Stimulated activated CD8-positive, alpha-beta memory T cell treated with anti-CD3 and anti-CD28 coated beads, Interleukin-4, amount 100 ng/mL, for 4 hours (primary cell): ENCODE measurements around the gene RERE.

Experiments
- DNase-seq, 2 donors: peaks; one replicate each; pipeline ENCODE4 v3.0.0-alpha.2; 2020; ENCODE audit warnings: low read depth in 2 of 2, low spot score in 1 of 2

RERE gene

DNA sequence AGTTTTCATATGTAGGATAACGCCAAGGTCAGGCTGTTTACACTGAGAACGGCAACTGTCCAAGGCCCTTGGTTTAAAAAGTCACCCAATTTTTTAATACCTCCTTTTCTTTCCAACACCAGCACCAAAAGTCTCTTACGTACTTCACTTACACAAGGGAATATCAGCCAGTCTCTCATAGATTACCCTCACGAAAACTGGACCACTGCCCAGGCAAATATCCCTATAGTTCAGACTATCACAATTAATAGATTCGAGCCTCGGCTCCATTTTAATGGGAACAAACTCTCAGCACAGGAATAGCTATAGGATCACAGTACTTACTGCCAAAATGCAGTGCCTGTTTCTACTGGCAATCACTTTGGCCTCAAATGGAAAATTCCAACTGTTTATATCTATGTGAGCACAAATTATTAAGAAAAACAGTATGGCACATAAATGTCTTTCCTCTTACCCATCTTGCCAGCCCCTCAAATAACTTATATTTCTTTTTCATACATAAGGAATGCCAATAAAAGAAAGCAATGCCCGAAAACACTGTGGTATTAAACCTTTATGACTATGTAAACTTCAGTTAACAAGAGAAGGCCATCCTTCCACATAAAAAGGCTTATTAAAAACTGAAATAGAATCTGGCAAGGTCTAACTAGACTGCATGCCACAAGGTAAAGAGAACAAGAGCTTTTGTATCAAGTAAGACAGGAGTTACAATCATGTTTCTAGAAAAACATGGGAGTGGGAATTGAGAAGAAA, 401.7 kb downstream of the RERE start:
- DNase-seq, result no peak

DNA sequence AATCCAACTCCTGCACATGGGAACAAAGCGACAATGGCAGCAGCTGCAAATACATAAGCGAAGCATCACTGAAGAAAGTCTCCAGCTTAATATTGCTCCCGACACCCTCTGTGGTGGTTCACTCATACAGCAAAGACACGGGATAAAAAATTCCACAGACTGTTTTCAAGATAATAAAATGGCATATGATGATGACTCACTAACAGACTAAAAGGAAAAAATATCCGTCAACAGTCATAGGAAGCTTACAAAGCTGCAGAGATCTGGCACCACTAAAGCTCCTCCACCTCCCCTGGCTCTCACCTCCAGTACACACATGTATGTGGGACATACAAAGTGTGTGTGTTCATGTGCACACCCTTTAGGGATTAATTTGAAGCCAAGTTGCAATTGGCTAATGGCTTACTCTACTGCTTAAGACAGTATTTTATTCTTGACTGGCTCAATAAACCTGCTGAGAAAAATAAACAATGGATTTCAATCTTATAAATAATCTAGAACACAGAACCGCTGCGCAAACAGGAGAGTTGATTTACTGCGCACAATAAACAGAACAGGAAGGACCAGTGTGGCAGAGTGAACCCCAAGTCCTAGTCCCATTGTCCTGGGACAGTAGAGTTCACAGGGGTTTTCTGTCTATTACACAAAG, 405.1 kb downstream of the RERE start:
- no peak for DNase-seq

DNA sequence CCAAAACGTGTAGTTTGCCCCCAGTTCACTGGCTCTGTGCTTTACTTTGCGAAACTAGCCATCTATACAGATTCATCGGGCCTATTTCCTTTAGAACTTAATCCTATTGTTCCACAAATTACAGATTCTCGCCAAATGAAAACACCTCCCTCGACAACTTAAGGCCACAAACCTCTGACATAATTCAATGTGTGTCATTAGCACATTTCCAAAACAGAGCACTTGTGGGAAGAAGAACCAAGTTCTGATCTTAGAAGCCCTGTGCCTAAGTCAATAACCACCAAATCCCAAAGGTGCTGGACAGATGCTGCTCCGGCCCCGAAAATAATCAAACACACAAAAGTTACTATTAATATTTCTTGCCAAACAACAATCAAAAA, 405.6 kb downstream of the RERE start:
- DNase-seq, result no peak

DNA sequence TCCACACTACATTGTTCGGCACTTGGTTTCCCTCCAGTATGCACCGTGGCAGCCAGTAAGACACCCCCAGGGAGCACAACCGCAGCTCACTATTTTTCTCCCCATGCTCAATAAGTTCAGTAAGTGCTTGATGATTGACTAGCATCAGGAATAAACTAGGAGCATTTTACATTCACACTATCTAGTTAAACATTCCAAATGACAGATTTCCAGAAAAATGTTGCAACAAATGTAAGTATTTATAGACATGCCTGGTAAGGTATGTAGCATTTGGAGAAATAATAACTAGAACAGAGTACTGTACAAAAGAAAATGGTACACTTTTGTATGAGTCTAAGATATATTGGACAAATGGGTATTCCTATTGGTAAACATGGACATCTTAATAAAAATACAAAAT, 406.6 kb downstream of the RERE start:
- DNase-seq, result no peak

DNA sequence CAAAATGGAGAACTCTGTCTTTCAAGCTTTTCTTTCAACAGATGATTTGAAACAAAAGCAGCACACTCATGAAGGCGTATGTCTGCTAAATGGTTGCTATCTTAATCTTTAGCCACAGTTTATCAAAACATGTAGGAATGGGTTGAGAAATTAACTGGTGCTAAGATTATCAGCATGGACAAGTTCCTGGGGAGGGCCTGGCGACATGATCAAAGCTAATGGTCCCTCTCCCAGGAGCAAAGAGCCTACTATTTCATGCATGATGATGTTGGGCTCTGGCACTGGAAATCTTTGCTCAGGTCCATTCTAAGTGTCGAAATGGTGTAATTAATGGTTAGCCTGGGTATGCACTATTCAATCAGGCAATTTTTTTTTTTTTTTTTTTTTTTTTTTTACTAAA, 407.8 kb downstream of the RERE start:
- DNase-seq, result no peak

DNA sequence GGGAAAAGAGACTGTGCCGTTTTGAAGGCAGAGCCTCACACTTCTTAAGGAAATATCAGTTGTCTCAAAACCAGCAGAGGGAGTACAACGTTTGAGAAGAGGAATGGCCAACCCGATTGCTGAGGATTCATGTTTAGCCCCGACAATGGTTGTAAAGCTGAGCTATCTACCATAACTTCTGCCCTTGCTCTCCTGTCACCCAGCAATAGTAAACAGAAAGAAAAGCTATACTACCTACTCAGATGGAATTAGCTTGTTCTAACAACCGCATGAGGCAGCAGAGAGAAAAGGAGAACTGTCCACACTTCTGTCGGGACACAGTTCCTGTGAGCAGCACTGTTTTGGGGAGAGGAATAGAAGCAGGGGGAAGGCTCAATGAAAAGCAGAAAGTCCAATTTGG, 408.3 kb downstream of the RERE start:
- DNase-seq, result no peak

DNA sequence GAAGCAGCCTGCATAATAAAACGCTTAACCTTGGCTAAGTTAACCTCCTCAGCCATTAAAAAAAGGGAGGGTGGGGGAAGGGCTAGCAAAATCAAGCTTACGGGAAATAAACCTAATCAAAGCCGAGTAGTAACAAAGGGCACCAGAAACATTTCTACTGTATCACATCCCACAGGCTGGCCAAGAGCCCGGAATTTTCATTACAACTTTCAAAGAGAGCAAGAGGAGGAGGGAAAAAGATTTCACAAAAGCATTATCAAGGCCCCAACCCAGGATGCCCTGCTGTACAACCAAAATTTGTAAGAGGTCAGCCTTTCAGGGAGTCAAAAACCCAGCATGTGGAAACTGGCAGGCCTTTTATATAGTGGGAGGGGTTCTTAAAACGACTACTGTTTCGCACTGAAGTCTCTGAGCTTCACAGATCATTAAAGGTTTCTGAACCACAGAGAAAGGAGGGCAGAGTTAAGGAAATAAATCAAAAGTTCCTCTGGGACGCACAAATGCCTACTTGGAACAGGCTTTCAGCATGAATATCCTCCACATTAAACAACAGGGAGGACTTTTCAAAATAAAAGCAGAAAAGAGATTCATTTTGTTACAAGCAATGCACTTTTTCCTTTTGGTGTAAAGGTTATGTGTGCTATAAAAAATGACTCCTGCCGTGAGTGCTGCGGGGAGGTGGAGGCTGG, 409.1 kb downstream of the RERE start:
- no peak for DNase-seq

DNA sequence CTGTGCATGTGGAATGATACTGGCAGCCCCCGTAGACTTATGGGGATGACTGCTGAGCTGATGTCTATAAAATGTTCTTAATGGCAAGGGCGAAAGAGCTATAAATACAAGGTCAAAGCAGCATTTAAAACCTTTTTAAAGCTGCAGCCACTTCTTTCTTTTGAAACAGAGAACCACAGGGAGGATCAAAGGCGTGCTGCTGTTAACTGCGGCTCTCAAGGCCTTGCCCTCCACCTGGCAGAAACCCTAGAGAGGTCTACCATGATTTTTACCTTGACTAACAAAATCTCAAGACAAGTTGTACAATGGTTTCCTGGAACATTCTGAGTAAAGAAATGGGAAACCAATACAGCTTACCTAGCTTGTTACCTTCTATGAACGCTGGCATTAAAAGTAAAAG, 409.8 kb downstream of the RERE start:
- DNase-seq, result no peak

DNA sequence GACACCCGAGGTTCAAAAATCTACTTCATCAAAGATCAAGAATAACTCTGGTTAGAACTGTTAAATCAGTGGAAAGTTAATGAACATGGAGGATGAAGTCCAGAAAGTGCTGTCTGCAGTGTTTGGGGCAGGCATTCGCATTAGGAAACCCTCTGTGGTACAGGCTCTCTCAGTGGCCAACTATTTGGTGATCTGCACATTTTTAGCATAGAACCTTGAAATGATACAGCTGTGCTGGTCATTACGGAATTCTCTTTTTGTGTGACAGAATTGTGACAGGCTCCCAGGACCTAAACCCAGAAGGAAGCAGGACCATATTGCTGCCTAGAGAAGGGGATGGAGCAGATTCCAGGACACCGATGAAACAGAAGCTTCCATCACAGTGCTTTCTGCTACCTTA, 410.5 kb downstream of the RERE start:
- DNase-seq, result no peak

DNA sequence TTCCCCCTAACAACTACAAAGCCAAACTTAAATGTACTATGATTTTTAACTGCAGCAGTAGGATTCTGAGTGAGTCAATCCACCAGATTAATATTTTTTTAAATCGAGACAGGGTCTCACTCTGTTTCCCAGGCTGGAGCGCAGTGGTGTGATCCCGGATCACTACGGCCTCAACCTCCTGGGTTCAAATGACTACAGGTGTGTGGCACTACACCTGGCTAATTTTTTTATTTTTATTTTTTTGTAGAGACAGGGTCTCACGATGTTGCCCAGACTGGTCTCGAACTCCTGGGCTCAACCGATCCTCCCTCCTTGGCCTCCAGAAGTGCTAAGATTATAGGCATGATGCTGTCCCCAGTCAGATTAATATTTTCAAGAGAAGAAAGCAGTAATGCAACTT, 411.4 kb downstream of the RERE start:
- DNase-seq, result no peak

DNA sequence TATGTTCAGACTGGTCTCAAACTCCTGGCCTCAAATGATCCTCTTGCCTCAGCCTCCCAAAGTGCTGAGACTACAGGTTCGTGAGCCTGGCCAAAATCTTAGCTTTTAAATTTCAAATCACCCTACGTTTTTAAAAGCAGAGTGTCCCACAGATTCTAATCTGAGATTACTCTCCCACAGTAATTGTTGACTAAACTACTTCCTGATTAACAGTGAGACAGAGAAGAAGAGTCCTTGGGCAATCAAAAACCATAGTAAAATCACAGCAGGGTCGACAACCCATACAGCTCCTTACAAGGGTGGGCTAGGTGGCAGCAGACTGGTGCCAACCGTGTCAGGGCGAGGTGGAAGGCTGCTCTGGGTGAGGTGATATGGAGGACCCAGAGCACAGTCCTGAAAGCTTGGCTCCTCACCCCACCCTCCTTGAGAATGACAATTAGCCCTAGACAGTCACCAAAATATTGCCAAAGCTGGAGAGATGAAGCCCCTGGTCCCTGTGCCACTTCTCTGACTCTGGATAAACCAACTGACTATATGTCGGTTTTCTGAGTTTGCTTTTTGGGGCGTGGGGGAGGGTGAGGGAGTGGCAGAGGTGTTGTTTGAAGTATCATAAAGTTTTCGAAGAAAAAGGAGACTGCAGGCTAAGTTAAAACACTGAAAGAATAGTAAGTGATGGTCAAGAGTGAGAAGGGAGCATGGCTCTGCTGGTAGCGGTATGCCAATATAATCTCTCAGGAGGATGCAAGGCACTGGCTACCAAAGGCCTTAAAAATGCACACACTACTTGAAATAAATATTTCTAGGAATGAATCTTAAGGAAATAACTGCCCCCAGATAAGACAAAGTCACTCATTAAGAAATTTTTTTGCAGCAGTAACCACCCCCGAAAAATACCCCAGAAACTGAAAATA, 412.7 kb downstream of the RERE start:
- DNase-seq, result no peak

DNA sequence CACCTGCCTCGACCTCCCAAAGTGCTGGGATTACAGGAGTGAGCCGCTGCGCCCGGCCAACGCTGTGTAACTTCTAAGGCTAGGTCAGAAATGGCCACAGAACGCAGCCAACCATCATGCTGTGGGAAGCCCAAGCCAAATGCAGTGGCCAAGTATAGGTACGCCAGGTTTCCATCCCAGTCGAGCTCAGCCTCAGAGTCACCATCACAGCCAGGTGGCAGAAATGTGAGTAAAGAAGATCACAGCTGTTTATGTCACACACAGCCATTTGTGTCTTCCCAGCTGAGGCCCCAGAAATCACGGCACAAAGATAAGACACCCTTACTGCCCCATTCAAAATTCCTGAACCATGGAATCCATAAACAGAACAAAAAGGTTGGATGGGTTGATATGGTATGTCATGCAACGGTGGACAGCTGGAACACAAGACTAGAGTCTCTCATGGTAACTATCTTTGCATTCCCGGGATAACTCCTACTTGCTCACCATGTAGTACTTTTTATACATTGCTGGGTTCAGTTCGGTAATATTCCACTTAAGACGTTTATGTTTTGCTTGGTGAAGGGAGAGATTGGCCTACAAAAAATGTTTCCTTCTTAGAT, 415.2 kb downstream of the RERE start:
- no peak for DNase-seq

DNA sequence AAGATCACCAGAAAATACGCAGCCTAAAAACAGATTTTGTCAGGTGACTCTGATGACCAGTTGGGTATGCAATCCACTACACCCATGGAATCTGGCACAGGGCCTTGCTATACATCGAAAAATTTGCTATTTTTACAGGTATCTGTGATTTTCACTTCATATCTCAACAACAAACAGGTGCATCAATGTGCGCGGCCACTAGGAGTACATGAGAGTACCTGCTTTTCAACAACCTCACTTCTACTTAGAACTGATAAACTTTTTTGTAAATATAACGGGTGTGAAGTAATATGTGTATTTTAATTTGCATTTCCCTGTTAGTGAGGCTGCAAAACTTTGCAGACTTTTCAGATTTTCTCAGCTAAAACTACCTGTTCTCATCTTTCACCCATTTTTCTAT, 418.8 kb downstream of the RERE start:
- DNase-seq, result no peak

DNA sequence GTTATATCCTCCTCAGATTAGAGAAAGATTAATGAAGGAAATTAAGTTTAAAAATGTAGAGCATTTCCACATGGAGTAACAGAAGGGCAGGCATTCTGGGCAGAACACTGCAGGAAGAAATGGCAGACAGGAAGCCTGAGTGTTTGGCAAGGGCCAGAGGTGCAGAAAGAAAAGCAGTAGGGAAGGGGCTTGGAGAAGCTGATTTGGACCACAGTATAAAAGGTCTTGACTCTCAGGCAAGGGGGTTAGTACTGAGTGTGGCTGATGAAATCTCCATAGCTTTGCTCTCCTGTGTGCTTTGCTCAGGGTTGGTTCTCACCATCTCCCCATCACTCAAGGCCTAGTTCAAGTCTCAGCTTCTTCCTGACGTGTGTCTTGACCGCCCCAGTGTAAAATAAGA, 419.4 kb downstream of the RERE start:
- DNase-seq, result no peak

DNA sequence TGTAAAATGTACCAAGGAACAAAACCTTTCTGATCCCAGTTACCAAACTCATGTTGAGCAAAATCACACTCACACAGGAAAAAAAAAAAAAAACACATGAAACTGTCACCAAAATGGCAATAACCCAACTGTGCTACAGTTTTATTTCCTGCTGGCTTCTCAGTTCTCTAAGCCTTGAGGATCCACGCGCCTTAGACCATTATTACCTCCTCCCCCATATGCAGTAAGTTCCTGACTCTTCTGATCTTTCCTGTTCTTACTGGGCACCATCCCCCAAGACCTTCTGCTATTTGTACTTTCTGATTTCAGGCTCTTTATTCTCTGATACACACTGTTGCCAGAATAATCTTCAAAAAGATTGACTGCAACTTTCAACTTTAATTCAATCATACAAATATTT, 419.9 kb downstream of the RERE start:
- DNase-seq, result no peak

DNA sequence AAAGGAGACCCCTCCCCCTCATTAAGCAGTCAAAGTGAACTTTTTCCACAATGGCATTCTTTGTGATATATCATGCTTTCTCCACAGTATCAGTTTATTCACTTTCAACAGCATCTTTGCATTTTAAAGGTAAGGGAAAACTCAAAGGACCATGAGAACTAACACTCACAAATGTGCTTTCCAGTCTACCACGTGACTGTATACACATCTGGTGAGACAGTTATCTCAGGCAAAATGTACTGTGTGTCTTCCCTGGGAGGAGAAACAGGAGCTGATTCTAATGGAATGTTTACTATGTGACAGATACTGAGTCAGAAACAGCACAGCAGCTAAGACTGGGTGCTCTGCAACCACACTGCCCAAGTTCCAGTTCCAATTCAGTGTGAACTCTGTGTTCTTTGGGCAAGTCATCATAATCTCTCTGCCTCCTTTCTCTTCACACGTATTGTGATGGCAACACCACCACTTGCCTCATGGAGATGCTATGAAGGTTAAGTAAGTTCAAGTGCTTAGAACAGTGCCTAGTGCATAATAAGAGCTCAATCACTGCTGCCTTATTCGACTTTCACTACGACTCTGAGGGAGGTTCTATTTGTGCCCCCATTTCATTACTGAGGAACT, 420.5 kb downstream of the RERE start:
- no peak for DNase-seq

DNA sequence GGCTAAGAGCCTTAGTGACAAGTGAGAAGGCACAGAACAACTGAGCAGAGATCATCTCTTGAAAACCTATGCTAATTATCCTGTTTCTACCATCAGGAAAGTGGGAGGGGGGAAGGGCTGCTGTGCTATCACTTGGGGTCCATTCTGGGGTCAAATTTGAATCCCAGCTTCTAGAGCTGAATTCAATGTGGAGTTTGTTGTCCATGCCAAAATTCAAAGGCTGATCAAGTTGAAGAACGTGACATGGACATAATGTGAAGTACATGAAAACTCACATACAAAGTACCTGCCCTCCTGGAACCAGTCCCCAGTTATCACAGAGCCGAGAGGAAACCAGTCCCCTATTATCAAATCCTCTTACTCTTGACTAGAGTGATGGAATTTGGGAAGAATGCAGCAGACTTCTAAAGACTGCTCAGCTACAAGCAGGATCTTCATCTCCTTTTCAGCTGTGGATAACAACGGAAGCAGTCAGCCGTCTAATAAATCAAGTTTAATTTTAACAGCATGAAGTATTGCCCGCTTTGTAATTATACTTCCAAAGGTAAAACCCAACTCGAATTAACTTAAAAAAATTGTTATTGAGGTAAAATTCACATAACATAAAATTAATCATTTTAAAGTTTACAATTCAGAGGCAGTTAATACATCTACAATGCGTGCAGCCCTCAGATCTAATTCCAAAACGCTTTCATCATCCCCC, 421.2 kb downstream of the RERE start:
- no peak for DNase-seq

DNA sequence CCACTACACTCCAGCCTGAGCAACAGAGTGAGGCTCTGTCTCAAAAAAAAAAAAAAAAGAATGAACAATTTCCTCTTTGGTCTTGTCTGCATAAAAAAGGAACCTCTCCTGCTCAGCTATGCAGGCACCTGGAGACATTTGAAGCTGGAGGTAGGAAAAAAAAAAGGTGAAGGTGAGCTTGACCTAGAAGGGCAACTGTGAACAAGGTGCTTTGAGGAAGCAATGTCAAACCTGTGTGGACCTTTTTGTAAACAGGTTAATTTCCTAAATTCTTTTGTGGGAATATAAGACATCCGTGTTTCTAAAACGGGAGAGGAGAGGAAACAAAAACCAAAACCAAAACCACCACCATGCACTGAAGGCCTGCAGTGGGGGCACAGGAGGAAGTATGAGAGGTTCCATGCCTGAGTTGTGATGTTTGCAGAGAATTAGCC, 422.0 kb downstream of the RERE start:
- no peak for DNase-seq

DNA sequence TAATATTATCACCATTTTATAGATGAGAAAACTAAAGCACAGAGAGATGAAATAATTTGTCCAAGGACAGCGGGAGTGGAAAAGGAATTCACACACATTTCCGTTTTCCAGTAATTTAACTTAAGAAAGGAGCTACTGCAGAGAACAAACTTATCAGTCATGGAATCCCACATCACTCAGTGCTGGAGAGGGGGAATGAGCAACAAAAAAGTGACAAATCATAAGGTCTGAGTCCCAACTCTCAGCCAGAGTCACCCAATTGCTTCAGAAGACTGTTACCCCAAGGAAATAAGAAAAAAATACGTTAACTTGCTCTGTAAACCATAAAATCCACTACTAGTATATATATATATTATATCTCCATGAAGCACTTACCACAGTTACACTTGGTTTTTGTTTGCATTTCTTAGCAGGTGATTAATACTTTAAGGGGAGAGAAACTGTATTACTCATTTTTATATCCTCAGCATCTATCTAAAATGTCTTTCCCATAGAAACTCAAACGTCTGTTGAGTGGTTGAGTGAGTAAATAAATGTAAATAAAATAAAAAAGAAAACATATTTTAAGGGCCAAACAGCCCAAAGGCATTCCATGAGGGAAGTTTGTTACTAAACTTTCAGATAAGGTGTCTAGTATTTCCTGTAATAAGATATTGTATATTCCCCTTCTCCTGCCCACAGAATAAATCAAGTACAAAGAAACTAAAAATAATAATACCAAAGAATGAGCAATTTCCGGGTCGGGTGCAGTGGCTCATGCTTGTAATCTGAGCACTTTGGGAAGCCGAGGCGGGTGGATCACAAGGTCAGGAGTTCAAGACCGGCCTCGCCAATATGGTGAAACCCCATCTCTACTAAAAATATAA, 422.8 kb downstream of the RERE start:
- DNase-seq, result no peak
